GM12873 (cell line): Measurements from ENCODE around the gene C2orf78.

Source experiments
- TF ChIP-seq, protein P1 (sequence below): IDR thresholded peaks from 2 replicates; pipeline ENCODE4 v1.5.1; 2012; ENCODE audit warnings: low read depth, mild to moderate bottlenecking, moderate library complexity, low read length, control low read depth; ENCODE audit not compliant: insufficient read depth; ENCODE audit errors: missing control alignments

C2orf78 gene

DNA sequence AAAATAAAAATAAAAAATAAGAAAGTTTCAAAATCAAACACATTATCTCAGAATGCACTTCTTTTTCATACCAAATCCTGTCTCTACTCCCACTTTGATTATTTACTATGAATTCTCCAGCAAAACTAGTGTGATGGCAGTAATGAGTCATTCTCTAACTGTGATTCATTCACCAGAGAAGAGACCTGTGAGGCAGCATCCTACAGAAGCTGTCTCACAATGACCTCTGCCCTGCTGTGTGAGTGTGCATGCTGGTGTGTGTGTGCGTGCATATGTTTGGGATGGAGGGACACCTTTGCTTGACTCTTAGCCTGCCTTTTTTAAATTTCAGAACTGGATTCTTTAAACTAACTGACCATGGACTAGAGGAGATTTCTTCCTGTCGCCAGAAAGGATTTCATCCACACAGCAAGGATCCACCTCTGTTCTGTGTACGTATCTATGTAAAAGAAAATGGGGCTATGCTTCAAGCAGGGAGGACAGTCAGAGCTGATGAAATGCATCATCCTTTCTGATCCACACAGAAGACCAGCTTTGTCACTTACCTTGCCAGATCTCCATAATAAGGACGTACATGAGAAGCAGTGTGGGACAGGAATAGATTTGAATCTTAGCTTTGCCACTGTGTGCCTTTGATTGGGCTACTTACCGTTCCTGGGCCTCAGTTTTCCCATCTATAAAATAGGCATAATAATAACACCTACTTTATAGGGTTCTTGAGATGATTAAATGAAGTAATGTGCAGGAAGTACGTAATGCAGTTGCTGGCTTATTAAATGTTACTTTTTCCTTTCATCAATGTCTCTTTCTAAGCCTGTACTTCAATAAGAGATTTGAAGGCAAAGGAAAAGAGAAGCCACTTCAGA lies 76.0 kb downstream of the C2orf78 start:
- TF ChIP-seq, protein P1, sequence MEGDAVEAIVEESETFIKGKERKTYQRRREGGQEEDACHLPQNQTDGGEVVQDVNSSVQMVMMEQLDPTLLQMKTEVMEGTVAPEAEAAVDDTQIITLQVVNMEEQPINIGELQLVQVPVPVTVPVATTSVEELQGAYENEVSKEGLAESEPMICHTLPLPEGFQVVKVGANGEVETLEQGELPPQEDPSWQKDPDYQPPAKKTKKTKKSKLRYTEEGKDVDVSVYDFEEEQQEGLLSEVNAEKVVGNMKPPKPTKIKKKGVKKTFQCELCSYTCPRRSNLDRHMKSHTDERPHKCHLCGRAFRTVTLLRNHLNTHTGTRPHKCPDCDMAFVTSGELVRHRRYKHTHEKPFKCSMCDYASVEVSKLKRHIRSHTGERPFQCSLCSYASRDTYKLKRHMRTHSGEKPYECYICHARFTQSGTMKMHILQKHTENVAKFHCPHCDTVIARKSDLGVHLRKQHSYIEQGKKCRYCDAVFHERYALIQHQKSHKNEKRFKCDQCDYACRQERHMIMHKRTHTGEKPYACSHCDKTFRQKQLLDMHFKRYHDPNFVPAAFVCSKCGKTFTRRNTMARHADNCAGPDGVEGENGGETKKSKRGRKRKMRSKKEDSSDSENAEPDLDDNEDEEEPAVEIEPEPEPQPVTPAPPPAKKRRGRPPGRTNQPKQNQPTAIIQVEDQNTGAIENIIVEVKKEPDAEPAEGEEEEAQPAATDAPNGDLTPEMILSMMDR, result no peak

DNA sequence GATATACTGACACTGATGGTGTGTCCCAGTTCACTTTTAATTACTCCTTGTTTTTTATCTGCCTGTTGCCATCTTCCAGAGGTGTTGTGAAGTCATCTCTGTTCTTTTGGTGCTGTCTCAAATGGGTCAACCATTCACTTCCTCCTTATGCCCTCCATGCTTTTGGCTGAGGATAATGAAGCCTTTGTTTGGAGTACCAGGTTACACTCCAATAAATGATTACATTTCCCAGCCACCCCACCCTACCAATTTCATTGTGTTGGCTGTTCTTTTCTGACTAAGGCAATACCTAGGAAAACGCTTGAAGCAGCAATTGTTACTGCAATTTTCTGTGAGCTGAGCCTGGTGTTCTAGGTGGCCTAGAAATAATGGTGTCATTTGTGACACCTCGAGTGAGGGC lies 79.0 kb downstream of the C2orf78 start:
- TF ChIP-seq, protein P1, result no peak
